ENCODE measurements around the gene RASA2. TPM values are rescaled to one million over a fixed set of nuclear protein-coding genes. Genes with fewer than 3 reads are reported as not detected.
"Not testable (repeated sequence)": the region's sequence is repeated elsewhere in the genome, so short reads cannot be mapped to it uniquely, and the experiment has no call there.

The RASA2 gene
- total RNA-seq, 1 donor = 21.7 TPM

GRCh38 chr3:141623691-141624090 is 136.9 kb downstream of the RASA2 start:
- Histone ChIP-seq H3K27ac (ENCODE audit: low read depth, low read length) (no peak overlapping the region), H3K36me3 (ENCODE audit: insufficient read depth, low read length) (no peaks in the 10 kb centered on the region), H3K27me3 (ENCODE audit: insufficient read depth, low read length) (no peaks in the 10 kb centered on the region), H3K9me3 (ENCODE audit: low read depth, low read length) (peaks cover 3% of the 10 kb centered on the region), H4K20me1 (ENCODE audit: insufficient read depth, low read length) (no peaks in the 10 kb centered on the region), H3K4me3 (ENCODE audit: insufficient read depth, low read length) (no peak overlapping the region), H3K79me2 (ENCODE audit: insufficient read depth, low read length) (no peaks in the 10 kb centered on the region), H2AFZ (ENCODE audit: low read length) (no peak overlapping the region), H3K4me1 (ENCODE audit: insufficient read depth, low read length) (no peaks in the 10 kb centered on the region), H3K4me2 (ENCODE audit: insufficient read depth, low read length) (no peak overlapping the region)
- no peak for TF ChIP-seq CTCF (IDR thresholded peaks at IDR 0.05; ENCODE audit: extremely low read depth, low read depth, low read length)
- DNase-seq (ENCODE audit: insufficient read length, low spot score, missing footprints) = no peak

- H4K20me1 ChIP-seq (ENCODE audit: insufficient read depth, low read length) = no peaks in the 10 kb centered on the region
- no peaks in the 10 kb centered on the region for H3K36me3 ChIP-seq (ENCODE audit: insufficient read depth, low read length)
- no peak overlapping the region for H3K4me2 ChIP-seq (ENCODE audit: insufficient read depth, low read length)
- no peaks in the 10 kb centered on the region for H3K79me2 ChIP-seq (ENCODE audit: insufficient read depth, low read length)
- peak overlapping the region; percentile 62 for H2AFZ ChIP-seq (ENCODE audit: low read length)
- no peaks in the 10 kb centered on the region for H3K4me1 ChIP-seq (ENCODE audit: insufficient read depth, low read length)
- H3K9me3 ChIP-seq (ENCODE audit: low read depth, low read length) = peaks cover 8% of the 10 kb centered on the region
- no peak overlapping the region for H3K27ac ChIP-seq (ENCODE audit: low read depth, low read length)
- TF ChIP-seq CTCF (IDR thresholded peaks at IDR 0.05; ENCODE audit: extremely low read depth, low read depth, low read length) = no peak
- peak; percentile 95 for DNase-seq (ENCODE audit: insufficient read length, low spot score, missing footprints)
- no peak overlapping the region for H3K4me3 ChIP-seq (ENCODE audit: insufficient read depth, low read length)
- H3K27me3 ChIP-seq (ENCODE audit: insufficient read depth, low read length) = peaks cover 3% of the 10 kb centered on the region
Measured at GRCh38 chr3:141625506-141625905, 138.7 kb downstream of the RASA2 start.

GRCh38 chr3:141628334-141628733 is 141.5 kb downstream of the RASA2 start:
- not testable (repeated sequence) for H4K20me1 ChIP-seq (ENCODE audit: insufficient read depth, low read length); DNase-seq (ENCODE audit: insufficient read length, low spot score, missing footprints); H3K27ac ChIP-seq (ENCODE audit: low read depth, low read length); H3K27me3 ChIP-seq (ENCODE audit: insufficient read depth, low read length); H2AFZ ChIP-seq (ENCODE audit: low read length); H3K4me1 ChIP-seq (ENCODE audit: insufficient read depth, low read length); H3K79me2 ChIP-seq (ENCODE audit: insufficient read depth, low read length); H3K4me3 ChIP-seq (ENCODE audit: insufficient read depth, low read length); H3K9me3 ChIP-seq (ENCODE audit: low read depth, low read length); H3K4me2 ChIP-seq (ENCODE audit: insufficient read depth, low read length); H3K36me3 ChIP-seq (ENCODE audit: insufficient read depth, low read length)

- not testable (repeated sequence) for H4K20me1 ChIP-seq (ENCODE audit: insufficient read depth, low read length); H3K9me3 ChIP-seq (ENCODE audit: low read depth, low read length); H3K27ac ChIP-seq (ENCODE audit: low read depth, low read length); H3K4me2 ChIP-seq (ENCODE audit: insufficient read depth, low read length); H3K79me2 ChIP-seq (ENCODE audit: insufficient read depth, low read length); DNase-seq (ENCODE audit: insufficient read length, low spot score, missing footprints); H2AFZ ChIP-seq (ENCODE audit: low read length); H3K4me1 ChIP-seq (ENCODE audit: insufficient read depth, low read length); H3K27me3 ChIP-seq (ENCODE audit: insufficient read depth, low read length); H3K36me3 ChIP-seq (ENCODE audit: insufficient read depth, low read length); H3K4me3 ChIP-seq (ENCODE audit: insufficient read depth, low read length)
Measured at GRCh38 chr3:141628868-141629441, 142.1 kb downstream of the RASA2 start.

- no peaks in the 10 kb centered on the region for H4K20me1 ChIP-seq (ENCODE audit: insufficient read depth, low read length)
- DNase-seq (ENCODE audit: insufficient read length, low spot score, missing footprints) = no peak
- H3K4me3 ChIP-seq (ENCODE audit: insufficient read depth, low read length) = no peak overlapping the region
- no peaks in the 10 kb centered on the region for H3K4me1 ChIP-seq (ENCODE audit: insufficient read depth, low read length)
- no peak for TF ChIP-seq CTCF (IDR thresholded peaks at IDR 0.05; ENCODE audit: extremely low read depth, low read depth, low read length)
- H2AFZ ChIP-seq (ENCODE audit: low read length) = peak overlapping the region; percentile 29
- H3K27me3 ChIP-seq (ENCODE audit: insufficient read depth, low read length) = peaks cover 7% of the 10 kb centered on the region
- no peak overlapping the region for H3K4me2 ChIP-seq (ENCODE audit: insufficient read depth, low read length)
- H3K36me3 ChIP-seq (ENCODE audit: insufficient read depth, low read length) = no peaks in the 10 kb centered on the region
- peaks cover 8% of the 10 kb centered on the region for H3K9me3 ChIP-seq (ENCODE audit: low read depth, low read length)
- H3K27ac ChIP-seq (ENCODE audit: low read depth, low read length) = no peak overlapping the region
- no peaks in the 10 kb centered on the region for H3K79me2 ChIP-seq (ENCODE audit: insufficient read depth, low read length)
Measured at GRCh38 chr3:141629976-141630375, 143.1 kb downstream of the RASA2 start.
